HepG2 (cell line): Measurements from ENCODE around the gene NDUFB8. TPM values are rescaled to one million over a fixed set of nuclear protein-coding genes. Genes with fewer than 3 reads are reported as not detected.

Experiments used
- ARHGAP35 ChIP-seq: sonication (generic); formaldehyde crosslinking; IDR thresholded peaks from 2 replicates; pipeline ENCODE4 v1.9.0; 2022; ENCODE audit warnings: mild to moderate bottlenecking, inconsistent platforms, moderate library complexity, missing genetic modification reagents, borderline replicate concordance
- FOSL2 ChIP-seq: sonication (generic); formaldehyde crosslinking; IDR thresholded peaks from 2 replicates; pipeline ENCODE4 v1.4.0; 2020; ENCODE audit warnings: missing genetic modification reagents
- GATA4 ChIP-seq: sonication (generic); IDR thresholded peaks from 2 replicates; pipeline ENCODE4 v1.6.1; 2016; ENCODE audit warnings: antibody characterized with exemption, low read depth, borderline replicate concordance
- KDM5A ChIP-seq: fragments of 200-600 bp; sonication (generic); IDR thresholded peaks from 2 replicates; pipeline ENCODE4 v1.7.0; 2018; ENCODE audit warnings: antibody characterized with exemption, mild to moderate bottlenecking, low read length, borderline replicate concordance
- MAFK ChIP-seq, 2 experiments: IDR thresholded peaks in 1 of 2; conservative IDR thresholded peaks in 1 of 2; 2 replicates each; pipeline ENCODE4 v1.6.1; 2011; ENCODE audit warnings: improper control_type of control experiment in 2 of 2, low read length in 2 of 2
- NAIF1 ChIP-seq: sonication (generic); formaldehyde crosslinking; IDR thresholded peaks from 2 replicates; pipeline ENCODE4 v1.5.0; 2020; ENCODE audit warnings: mild to moderate bottlenecking, missing genetic modification reagents, borderline replicate concordance
- POGZ ChIP-seq: sonication (generic); formaldehyde crosslinking; IDR thresholded peaks from 2 replicates; pipeline ENCODE4 v1.4.0; 2020; ENCODE audit warnings: mild to moderate bottlenecking, missing genetic modification reagents
- POLR2AphosphoS5 ChIP-seq: IDR thresholded peaks from 2 replicates; pipeline ENCODE4 v1.6.1; 2012; ENCODE audit warnings: low read depth, low read length
- SALL1 ChIP-seq: sonication (generic); formaldehyde crosslinking; IDR thresholded peaks from 2 replicates; pipeline ENCODE4 v1.8.0; 2022; ENCODE audit warnings: mild to moderate bottlenecking, missing genetic modification reagents
- SIX4 ChIP-seq: sonication (generic); formaldehyde crosslinking; IDR thresholded peaks from 2 replicates; pipeline ENCODE4 v1.4.0; 2020; ENCODE audit warnings: missing genetic modification reagents
- SOX6 ChIP-seq, 2 experiments: fragments of 450-650 bp in 1 of 2; sonication (generic) in 1 of 2; formaldehyde crosslinking in 1 of 2; IDR thresholded peaks; 2 replicates each; pipeline versions ENCODE4 v1.4.0 to v1.6.1; 2017 to 2020; ENCODE audit warnings: antibody characterized with exemption in 1 of 2, mild to moderate bottlenecking in 1 of 2, missing genetic modification reagents in 1 of 2
- ZBTB7B ChIP-seq: sonication (generic); formaldehyde crosslinking; IDR thresholded peaks from 2 replicates; pipeline ENCODE4 v1.4.0; 2020; ENCODE audit warnings: missing genetic modification reagents
- ZNF484 ChIP-seq: sonication (generic); formaldehyde crosslinking; IDR thresholded peaks from 2 replicates; pipeline ENCODE4 v1.5.1; 2020; ENCODE audit warnings: mild to moderate bottlenecking, low read depth, missing genetic modification reagents, borderline replicate concordance
- ZSCAN31 ChIP-seq: sonication (generic); formaldehyde crosslinking; IDR thresholded peaks from 2 replicates; pipeline ENCODE4 v1.5.0; 2020; ENCODE audit warnings: low read depth, mild to moderate bottlenecking, missing genetic modification reagents
- polyA plus RNA-seq, 8 experiments: library from polyadenylated mRNA; depleted of rRNA in 3 of 8; stranded (reverse) in 7 of 8; unstranded in 1 of 8; fragments of >200 nt; fragmentation: Illumina TruSeq in 4 of 8; extraction: Trizol in 4 of 8; gene quantifications; 2 replicates each; pipeline versions ENCODE4 v1.2.1 to v1.2.3, GENCODE V29; 2011 to 2016; ENCODE audit warnings: low read depth in 4 of 8, missing spikeins in 1 of 8, mixed read lengths in 1 of 8; ENCODE audit not compliant: insufficient read depth in 1 of 8
- total RNA-seq, 5 experiments: library from RNA; depleted of rRNA; stranded (reverse); fragments of >200 nt; fragmentation: Illumina TruSeq; extraction: Trizol; gene quantifications; 2 replicates each; pipeline ENCODE4 v1.2.3, GENCODE V29; 2016; ENCODE audit warnings: low read depth in 1 of 5
- TF ChIP-seq, protein P1 (sequence below): sonication (generic); formaldehyde crosslinking; IDR thresholded peaks from 2 replicates; pipeline ENCODE4 v1.5.1; 2020; ENCODE audit warnings: mild to moderate bottlenecking, missing genetic modification reagents, borderline replicate concordance
- TF ChIP-seq, protein P2 (sequence below): fragments of 450-650 bp; IDR thresholded peaks from 2 replicates; pipeline ENCODE4 v1.6.1; 2016
- TF ChIP-seq, protein P3 (sequence below), 2 experiments: sonication (generic) in 1 of 2; formaldehyde crosslinking in 1 of 2; IDR thresholded peaks; 2 replicates each; pipeline versions ENCODE4 v1.5.1 to v1.6.1; 2011 to 2020; ENCODE audit warnings: borderline replicate concordance in 1 of 2, low read depth in 1 of 2, low read length in 1 of 2, mild to moderate bottlenecking in 1 of 2, missing genetic modification reagents in 1 of 2, moderate library complexity in 1 of 2

NDUFB8 gene
- total and polyA plus RNA-seq, 2 of the 13 experiments (the other 11 are each of a cell fraction or from before 2014, with no cell fraction given): 210 to 216 TPM

DNA sequence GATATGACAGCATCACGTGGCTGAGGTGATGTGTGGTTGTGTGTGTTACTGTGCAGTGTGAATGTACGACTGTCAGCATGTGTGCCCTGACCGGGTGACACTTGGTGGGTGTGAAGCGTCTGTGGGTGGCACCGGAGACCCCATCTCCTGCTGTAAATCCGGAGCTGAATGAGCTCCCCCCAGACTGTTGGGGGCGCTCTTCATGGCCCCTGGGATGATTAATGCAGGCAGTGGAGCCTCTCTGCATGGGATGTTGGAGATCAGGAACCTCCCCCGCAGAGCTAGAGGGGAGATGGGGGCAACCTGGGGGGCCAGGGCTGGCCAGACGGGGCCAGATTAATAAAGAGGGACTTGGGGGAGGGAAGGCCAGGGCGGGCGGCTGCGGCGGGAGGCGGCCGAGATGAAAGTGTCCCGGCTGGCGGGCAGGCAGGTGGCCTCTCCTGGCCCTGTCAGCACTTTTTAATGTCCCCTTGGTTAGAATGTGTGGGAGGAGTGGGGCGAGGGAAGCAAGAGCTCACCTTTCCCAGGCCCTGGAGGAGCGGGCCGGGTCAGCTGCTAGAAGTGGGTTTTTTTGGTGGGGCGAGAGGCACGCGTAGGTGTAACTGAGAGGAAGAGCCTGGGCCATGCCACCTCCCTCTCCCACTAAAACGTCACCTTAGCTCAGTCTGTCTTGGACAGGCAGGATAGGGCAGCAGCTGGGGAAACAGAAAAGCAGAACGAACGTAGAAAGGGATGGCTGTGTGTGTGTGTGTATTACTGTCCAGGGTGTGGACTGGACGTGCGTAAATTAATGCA is 40.2 kb upstream of the NDUFB8 start (continued):
- TF ChIP-seq, protein P1, sequence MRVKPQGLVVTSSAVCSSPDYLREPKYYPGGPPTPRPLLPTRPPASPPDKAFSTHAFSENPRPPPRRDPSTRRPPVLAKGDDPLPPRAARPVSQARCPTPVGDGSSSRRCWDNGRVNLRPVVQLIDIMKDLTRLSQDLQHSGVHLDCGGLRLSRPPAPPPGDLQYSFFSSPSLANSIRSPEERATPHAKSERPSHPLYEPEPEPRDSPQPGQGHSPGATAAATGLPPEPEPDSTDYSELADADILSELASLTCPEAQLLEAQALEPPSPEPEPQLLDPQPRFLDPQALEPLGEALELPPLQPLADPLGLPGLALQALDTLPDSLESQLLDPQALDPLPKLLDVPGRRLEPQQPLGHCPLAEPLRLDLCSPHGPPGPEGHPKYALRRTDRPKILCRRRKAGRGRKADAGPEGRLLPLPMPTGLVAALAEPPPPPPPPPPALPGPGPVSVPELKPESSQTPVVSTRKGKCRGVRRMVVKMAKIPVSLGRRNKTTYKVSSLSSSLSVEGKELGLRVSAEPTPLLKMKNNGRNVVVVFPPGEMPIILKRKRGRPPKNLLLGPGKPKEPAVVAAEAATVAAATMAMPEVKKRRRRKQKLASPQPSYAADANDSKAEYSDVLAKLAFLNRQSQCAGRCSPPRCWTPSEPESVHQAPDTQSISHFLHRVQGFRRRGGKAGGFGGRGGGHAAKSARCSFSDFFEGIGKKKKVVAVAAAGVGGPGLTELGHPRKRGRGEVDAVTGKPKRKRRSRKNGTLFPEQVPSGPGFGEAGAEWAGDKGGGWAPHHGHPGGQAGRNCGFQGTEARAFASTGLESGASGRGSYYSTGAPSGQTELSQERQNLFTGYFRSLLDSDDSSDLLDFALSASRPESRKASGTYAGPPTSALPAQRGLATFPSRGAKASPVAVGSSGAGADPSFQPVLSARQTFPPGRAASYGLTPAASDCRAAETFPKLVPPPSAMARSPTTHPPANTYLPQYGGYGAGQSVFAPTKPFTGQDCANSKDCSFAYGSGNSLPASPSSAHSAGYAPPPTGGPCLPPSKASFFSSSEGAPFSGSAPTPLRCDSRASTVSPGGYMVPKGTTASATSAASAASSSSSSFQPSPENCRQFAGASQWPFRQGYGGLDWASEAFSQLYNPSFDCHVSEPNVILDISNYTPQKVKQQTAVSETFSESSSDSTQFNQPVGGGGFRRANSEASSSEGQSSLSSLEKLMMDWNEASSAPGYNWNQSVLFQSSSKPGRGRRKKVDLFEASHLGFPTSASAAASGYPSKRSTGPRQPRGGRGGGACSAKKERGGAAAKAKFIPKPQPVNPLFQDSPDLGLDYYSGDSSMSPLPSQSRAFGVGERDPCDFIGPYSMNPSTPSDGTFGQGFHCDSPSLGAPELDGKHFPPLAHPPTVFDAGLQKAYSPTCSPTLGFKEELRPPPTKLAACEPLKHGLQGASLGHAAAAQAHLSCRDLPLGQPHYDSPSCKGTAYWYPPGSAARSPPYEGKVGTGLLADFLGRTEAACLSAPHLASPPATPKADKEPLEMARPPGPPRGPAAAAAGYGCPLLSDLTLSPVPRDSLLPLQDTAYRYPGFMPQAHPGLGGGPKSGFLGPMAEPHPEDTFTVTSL (CRISPR knock-in tag): no peak
- TF ChIP-seq ARHGAP35 (CRISPR knock-in tag) (no peak), ZNF484 (CRISPR knock-in tag) (no peak), ZSCAN31 (CRISPR knock-in tag) (0 out of 2 replicates have a peak, but pooled peaks have one; percentile 38), SALL1 (peak; percentile 14; the same call in 1 of the 2 replicates), GATA4 (no peak), MAFK (conservative IDR thresholded peaks at IDR 0.05 in 1 of 2, IDR thresholded peaks at IDR 0.05 in 1 of 2; ENCODE audit: low read length in 2 of 2) (peak; percentile 38 to 55; a peak in 3 of 4 replicates), SIX4 (CRISPR knock-in tag) (no peak), ZBTB7B (CRISPR knock-in tag) (peak; percentile 71; the same call in 1 of the 2 replicates), FOSL2 (CRISPR knock-in tag) (peak; percentile 50), POLR2AphosphoS5 (peak; percentile 47), SOX6 (IDR thresholded peaks at IDR 0.05) (no peak), SOX6 (CRISPR knock-in tag; IDR thresholded peaks at IDR 0.05) (0 out of 2 replicates have a peak, but pooled peaks have one; percentile 17), POGZ (0 out of 2 replicates have a peak, but pooled peaks have one; percentile 40), KDM5A (peak; percentile 56; the same call in 1 of the 2 replicates), NAIF1 (CRISPR knock-in tag) (no peak)
- TF ChIP-seq, protein P2, sequence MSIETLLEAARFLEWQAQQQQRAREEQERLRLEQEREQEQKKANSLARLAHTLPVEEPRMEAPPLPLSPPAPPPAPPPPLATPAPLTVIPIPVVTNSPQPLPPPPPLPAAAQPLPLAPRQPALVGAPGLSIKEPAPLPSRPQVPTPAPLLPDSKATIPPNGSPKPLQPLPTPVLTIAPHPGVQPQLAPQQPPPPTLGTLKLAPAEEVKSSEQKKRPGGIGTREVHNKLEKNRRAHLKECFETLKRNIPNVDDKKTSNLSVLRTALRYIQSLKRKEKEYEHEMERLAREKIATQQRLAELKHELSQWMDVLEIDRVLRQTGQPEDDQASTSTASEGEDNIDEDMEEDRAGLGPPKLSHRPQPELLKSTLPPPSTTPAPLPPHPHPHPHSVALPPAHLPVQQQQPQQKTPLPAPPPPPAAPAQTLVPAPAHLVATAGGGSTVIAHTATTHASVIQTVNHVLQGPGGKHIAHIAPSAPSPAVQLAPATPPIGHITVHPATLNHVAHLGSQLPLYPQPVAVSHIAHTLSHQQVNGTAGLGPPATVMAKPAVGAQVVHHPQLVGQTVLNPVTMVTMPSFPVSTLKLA: no peak
- TF ChIP-seq, protein P3, sequence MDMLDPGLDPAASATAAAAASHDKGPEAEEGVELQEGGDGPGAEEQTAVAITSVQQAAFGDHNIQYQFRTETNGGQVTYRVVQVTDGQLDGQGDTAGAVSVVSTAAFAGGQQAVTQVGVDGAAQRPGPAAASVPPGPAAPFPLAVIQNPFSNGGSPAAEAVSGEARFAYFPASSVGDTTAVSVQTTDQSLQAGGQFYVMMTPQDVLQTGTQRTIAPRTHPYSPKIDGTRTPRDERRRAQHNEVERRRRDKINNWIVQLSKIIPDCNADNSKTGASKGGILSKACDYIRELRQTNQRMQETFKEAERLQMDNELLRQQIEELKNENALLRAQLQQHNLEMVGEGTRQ (IDR thresholded peaks at IDR 0.05; ENCODE audit: low read depth, low read length): no peak
- TF ChIP-seq, protein P3 (CRISPR knock-in tag; IDR thresholded peaks at IDR 0.05; ENCODE audit: borderline replicate concordance): peak; percentile 46; the same call in 1 of the 2 replicates
